HCT116 (cell line): ENCODE data around the gene AFAP1. TPM values are rescaled to one million over a fixed set of nuclear protein-coding genes. Genes with fewer than 3 reads are reported as not detected.

Experiments used
- ATAC-seq: fragments of 200-7000 bp; cut with Tn5 transposase; 2 replicates; pipeline ENCODE4 v1.9.1; 2020; ENCODE audit warnings: mild to moderate bottlenecking, moderate library complexity
- BruUV-seq: library from RNA; stranded (reverse); fragments of 400-500 nt; replicated peaks from 2 replicates; lab custom pipeline; 2021; lab: Mats Ljungman, UMichigan
- CTCF ChIA-PET: fragments of 300-600 bp; sonication (Branson Sonifier 250); formaldehyde crosslinking; loops from one replicate; lab custom pipeline; 2021; ENCODE audit warnings: antibody characterized with exemption; lab: Charles Lee
- POLR2A ChIA-PET: fragments of 300-600, 350-600 bp; sonication (Branson Sonifier 250); formaldehyde crosslinking; loops from one replicate; lab custom pipeline; 2021; ENCODE audit warnings: antibody characterized with exemption; lab: Charles Lee
- RAD21 ChIA-PET, 2 experiments: fragments of 300-600 bp; sonication (Branson Sonifier 250); formaldehyde crosslinking; loops; one replicate each; lab custom pipeline; 2023; ENCODE audit warnings: low total read pairs in 2 of 2; ENCODE audit not compliant: uncharacterized antibody in 2 of 2, unreplicated experiment in 2 of 2, low non-redundant PET in 1 of 2; lab: Charles Lee
- DNase-seq: peaks from one replicate; pipeline ENCODE4 v3.0.0-alpha.2; 2010; ENCODE audit warnings: low read depth, low spot score
- H2AFZ ChIP-seq: fragments of 200-600 bp; shearing (Covaris generic), sonication (generic); 2 replicates; pipeline ENCODE4 v1.6.1; 2017; ENCODE audit warnings: low read depth, mixed run types, mixed read lengths, antibody characterized with exemption, low read length; ENCODE audit not compliant: poor library complexity, severe bottlenecking
- H3K27ac ChIP-seq: 2 replicates; pipeline ENCODE4 v1.5.1; 2012; ENCODE audit warnings: low read depth, low read length
- H3K27me3 ChIP-seq: fragments of 200-600 bp; sonication (generic); 2 replicates; pipeline ENCODE4 v1.6.1; 2016; ENCODE audit warnings: mixed run types, low read length, mixed read lengths; ENCODE audit not compliant: insufficient read depth
- H3K36me3 ChIP-seq, 2 experiments: fragments of 200-500 bp in 1 of 2; fragments of 200-600 bp in 1 of 2; sonication (Bioruptor generic) in 1 of 2; sonication (generic) in 1 of 2; 2 replicates each; pipeline versions ENCODE4 v1.5.1 to v1.6.1; 2014 to 2016; ENCODE audit warnings: low read length in 2 of 2, inconsistent platforms in 1 of 2, mixed read lengths in 1 of 2, mixed run types in 1 of 2; ENCODE audit not compliant: insufficient read depth in 2 of 2, control insufficient read depth in 1 of 2
- H3K4me1 ChIP-seq, 2 experiments: fragments of 200-600 bp in 1 of 2; sonication (generic) in 1 of 2; 2 replicates each; pipeline versions ENCODE4 v1.5.1 to v1.6.1; 2012 to 2017; ENCODE audit warnings: low read length in 2 of 2, inconsistent platforms in 1 of 2, mild to moderate bottlenecking in 1 of 2, mixed read lengths in 1 of 2, mixed run types in 1 of 2, moderate library complexity in 1 of 2; ENCODE audit not compliant: insufficient read depth in 2 of 2, control insufficient read depth in 1 of 2
- H3K4me2 ChIP-seq: fragments of 200-600 bp; sonication (generic); 2 replicates; pipeline ENCODE4 v1.6.1; 2017; ENCODE audit warnings: mixed run types, low read length, mixed read lengths
- H3K4me3 ChIP-seq, 2 experiments: fragments of 200-600 bp in 1 of 2; sonication (generic) in 1 of 2; replicated peaks in 1 of 2; 2 replicates each; pipeline ENCODE4 v1.5.1; 2011 to 2016; ENCODE audit warnings: low read length in 2 of 2, control low read depth in 1 of 2, low read depth in 1 of 2, mild to moderate bottlenecking in 1 of 2, mixed read lengths in 1 of 2, mixed run types in 1 of 2
- H3K79me2 ChIP-seq: fragments of 200-600 bp; sonication (generic); 2 replicates; pipeline ENCODE4 v1.6.1; 2017; ENCODE audit warnings: mild to moderate bottlenecking, mixed run types, low read length, moderate library complexity, mixed read lengths; ENCODE audit not compliant: insufficient read depth
- H3K9ac ChIP-seq: fragments of 200-600 bp; sonication (generic); 2 replicates; pipeline ENCODE4 v1.6.1; 2016; ENCODE audit warnings: low read length, mixed read lengths
- H3K9me2 ChIP-seq: fragments of 200-600 bp; sonication (generic), shearing (Covaris generic); 2 replicates; pipeline ENCODE4 v1.6.1; 2017; ENCODE audit warnings: mixed run types, mild to moderate bottlenecking, moderate library complexity; ENCODE audit not compliant: insufficient read depth
- H3K9me3 ChIP-seq, 2 experiments: fragments of 200-500 bp in 1 of 2; fragments of 200-600 bp in 1 of 2; sonication (Bioruptor generic) in 1 of 2; sonication (generic) in 1 of 2; 2 replicates each; pipeline ENCODE4 v1.6.1; 2014 to 2017; ENCODE audit warnings: low read length in 2 of 2, mixed read lengths in 2 of 2, inconsistent platforms in 1 of 2, low read depth in 1 of 2, mild to moderate bottlenecking in 1 of 2, mixed run types in 1 of 2, moderate library complexity in 1 of 2; ENCODE audit not compliant: control insufficient read depth in 1 of 2, insufficient read depth in 1 of 2
- H4K20me1 ChIP-seq: fragments of 200-600 bp; sonication (generic), shearing (Covaris generic); 2 replicates; pipeline ENCODE4 v1.6.1; 2017; ENCODE audit warnings: mixed run types, mild to moderate bottlenecking, moderate library complexity; ENCODE audit not compliant: insufficient read depth
- CBX3 ChIP-seq: IDR thresholded peaks from 2 replicates; pipeline ENCODE4 v1.6.1; 2012; ENCODE audit warnings: low read depth
- EZH2 ChIP-seq: fragments of 200-600 bp; sonication (generic); IDR thresholded peaks from 2 replicates; pipeline ENCODE4 v1.6.1; 2017; ENCODE audit warnings: antibody characterized with exemption, mixed run types
- FOSL1 ChIP-seq: IDR thresholded peaks from 2 replicates; pipeline ENCODE4 v1.6.1; 2012; ENCODE audit warnings: low read depth
- JUND ChIP-seq: IDR thresholded peaks from 2 replicates; pipeline ENCODE4 v1.6.1; 2012
- RAD21 ChIP-seq: IDR thresholded peaks from 2 replicates; pipeline ENCODE4 v1.6.1; 2012; ENCODE audit warnings: low read depth, mild to moderate bottlenecking
- SIN3A ChIP-seq: IDR thresholded peaks from 2 replicates; pipeline ENCODE4 v1.6.1; 2012; ENCODE audit warnings: low read depth
- SP1 ChIP-seq: IDR thresholded peaks from 2 replicates; pipeline ENCODE4 v1.6.1; 2012; ENCODE audit warnings: low read depth
- SRF ChIP-seq: IDR thresholded peaks from 2 replicates; pipeline ENCODE4 v1.6.1; 2012; ENCODE audit warnings: low read depth
- TCF7L2 ChIP-seq: IDR thresholded peaks from 2 replicates; pipeline ENCODE4 v1.7.0; 2011; ENCODE audit warnings: borderline replicate concordance, inconsistent platforms; ENCODE audit not compliant: insufficient read depth, insufficient read length; ENCODE audit errors: extremely low read depth
- ZFX ChIP-seq: fragments of 450-650 bp; IDR thresholded peaks from 2 replicates; pipeline ENCODE4 v1.6.1; 2017
- ZNF274 ChIP-seq: fragments of 200-500 bp; sonication (Bioruptor generic); IDR thresholded peaks from 2 replicates; pipeline ENCODE4 v1.6.1; 2014; ENCODE audit warnings: mild to moderate bottlenecking, low read depth, low read length, inconsistent platforms
- intact Hi-C: fragments of 100-400 bp; cut with micrococcal nuclease; formaldehyde crosslinking; loops from 2 replicates; pipeline ENCODE4 v1.10.0; 2022
- total RNA-seq: library from RNA; stranded (reverse); gene quantifications from one replicate; pipeline ENCODE4 v1.2.1, GENCODE V29; 2021; ENCODE audit not compliant: unreplicated experiment
- TF ChIP-seq, protein P1 (sequence below), 3 experiments: fragments of 200-600 bp in 1 of 3; sonication (generic) in 1 of 3; IDR thresholded peaks in 2 of 3; conservative IDR thresholded peaks in 1 of 3; 2 replicates each; pipeline ENCODE4 v1.5.1; 2012 to 2017; ENCODE audit warnings: low read depth in 2 of 3, low read length in 2 of 3, antibody characterized with exemption in 1 of 3, borderline replicate concordance in 1 of 3, control low read depth in 1 of 3, mild to moderate bottlenecking in 1 of 3, mixed read lengths in 1 of 3, mixed run types in 1 of 3, moderate library complexity in 1 of 3; ENCODE audit not compliant: insufficient read depth in 1 of 3
- TF ChIP-seq, protein P2 (sequence below): IDR thresholded peaks from 2 replicates; pipeline ENCODE4 v1.6.1; 2012
- TF ChIP-seq, protein P3 (sequence below): IDR thresholded peaks from 2 replicates; pipeline ENCODE4 v1.6.1; 2011; ENCODE audit warnings: mild to moderate bottlenecking, low read length, moderate library complexity; ENCODE audit not compliant: insufficient replicate concordance; ENCODE audit errors: extremely low read depth
- TF ChIP-seq, protein P4 (sequence below): IDR thresholded peaks from 2 replicates; pipeline ENCODE4 v1.6.1; 2012

Gene AFAP1
- total RNA-seq, 1 experiment from 2014 or later: 19.4 TPM

DNA sequence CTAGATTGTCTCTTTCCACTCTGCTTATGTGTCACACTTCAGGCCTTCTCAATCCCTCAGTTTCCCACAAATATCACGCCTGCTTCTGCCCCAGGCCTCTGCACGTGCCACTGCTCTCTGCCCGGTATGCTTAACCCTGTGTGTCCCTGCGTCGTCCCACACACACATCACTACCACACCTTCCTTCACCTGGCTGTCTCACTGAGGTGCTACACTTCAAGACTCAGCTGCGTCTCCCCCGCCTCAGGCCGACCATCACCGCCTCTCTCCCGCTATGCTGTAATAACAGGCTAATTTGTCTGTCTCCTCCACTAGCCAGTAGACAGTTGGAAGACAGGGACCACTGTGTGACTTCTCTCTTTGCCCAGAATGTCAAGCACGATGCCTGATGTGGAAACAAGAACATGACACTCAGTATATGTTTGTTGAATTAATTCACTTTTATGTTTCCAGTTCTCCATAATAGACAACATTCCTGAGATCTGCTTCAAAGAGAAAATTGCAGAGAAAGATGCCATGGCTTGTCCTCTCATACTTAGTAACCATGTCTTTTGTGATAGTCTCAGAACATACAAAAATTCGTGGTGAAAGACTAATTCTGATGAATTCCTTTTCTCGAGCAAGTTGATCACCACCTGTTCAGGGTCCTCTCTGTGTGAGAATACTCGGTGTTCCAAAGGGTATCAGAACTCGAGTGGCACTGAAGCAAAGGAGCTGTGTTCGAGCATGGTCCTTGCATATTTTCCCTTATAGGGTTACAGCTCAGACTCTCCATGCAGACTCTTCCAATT, 54.2 kb downstream of the AFAP1 start (continued):
- TF ChIP-seq, protein P1, sequence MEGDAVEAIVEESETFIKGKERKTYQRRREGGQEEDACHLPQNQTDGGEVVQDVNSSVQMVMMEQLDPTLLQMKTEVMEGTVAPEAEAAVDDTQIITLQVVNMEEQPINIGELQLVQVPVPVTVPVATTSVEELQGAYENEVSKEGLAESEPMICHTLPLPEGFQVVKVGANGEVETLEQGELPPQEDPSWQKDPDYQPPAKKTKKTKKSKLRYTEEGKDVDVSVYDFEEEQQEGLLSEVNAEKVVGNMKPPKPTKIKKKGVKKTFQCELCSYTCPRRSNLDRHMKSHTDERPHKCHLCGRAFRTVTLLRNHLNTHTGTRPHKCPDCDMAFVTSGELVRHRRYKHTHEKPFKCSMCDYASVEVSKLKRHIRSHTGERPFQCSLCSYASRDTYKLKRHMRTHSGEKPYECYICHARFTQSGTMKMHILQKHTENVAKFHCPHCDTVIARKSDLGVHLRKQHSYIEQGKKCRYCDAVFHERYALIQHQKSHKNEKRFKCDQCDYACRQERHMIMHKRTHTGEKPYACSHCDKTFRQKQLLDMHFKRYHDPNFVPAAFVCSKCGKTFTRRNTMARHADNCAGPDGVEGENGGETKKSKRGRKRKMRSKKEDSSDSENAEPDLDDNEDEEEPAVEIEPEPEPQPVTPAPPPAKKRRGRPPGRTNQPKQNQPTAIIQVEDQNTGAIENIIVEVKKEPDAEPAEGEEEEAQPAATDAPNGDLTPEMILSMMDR (IDR thresholded peaks at IDR 0.05 in 2 of 3, conservative IDR thresholded peaks at IDR 0.05 in 1 of 3; ENCODE audit: borderline replicate concordance in 1 of 3, insufficient read depth in 1 of 3, low read depth in 2 of 3, low read length in 2 of 3): no peak
- no peak for TF ChIP-seq SRF
- TF ChIP-seq RAD21: no peak
- TF ChIP-seq SP1: no peak
- no peak for TF ChIP-seq JUND
- no peak for TF ChIP-seq ZNF274

DNA sequence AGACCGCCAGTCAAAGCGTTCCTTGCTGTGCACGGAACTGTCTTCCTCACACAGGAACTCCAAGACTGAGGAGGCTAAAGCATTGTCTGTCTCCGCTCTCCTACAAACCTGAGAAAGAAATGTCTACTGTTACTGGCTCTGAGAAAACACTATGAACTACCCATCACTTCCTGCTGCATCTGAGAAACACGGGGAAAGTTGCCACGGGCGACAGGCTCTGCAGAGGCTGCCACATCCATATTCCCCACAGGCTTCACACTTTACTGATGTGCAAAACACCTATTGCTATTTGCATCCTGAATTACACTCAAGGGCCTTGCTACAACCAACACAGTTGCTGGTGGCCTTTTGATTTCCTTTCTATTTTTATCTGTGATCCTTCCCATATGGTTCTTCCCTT, 59.0 kb downstream of the AFAP1 start:
- POLR2A ChIA-PET: no interaction called here
- Histone ChIP-seq H3K27ac (no peak overlapping the region), H3K9ac (no peak overlapping the region)

More for the DNA sequence above, 59.0 kb downstream of the AFAP1 start:
- Histone ChIP-seq H3K4me3 (no peak overlapping the region), H3K4me1 (peaks cover 0 to 19% of the 10 kb centered on the region in 2 experiments; a peak in 2 of 4 replicates), H3K9me3 (no peaks in the 10 kb centered on the region), H3K79me2 (peaks cover 31% of the 10 kb centered on the region; the same call in 1 of the 2 replicates), H3K36me3 (no peaks in the 10 kb centered on the region)
- intact Hi-C loops: no loop called here
- TF ChIP-seq FOSL1 (no peak), TCF7L2 (no peak), SIN3A (no peak), CBX3 (no peak), ZFX (no peak), EZH2 (no peak)
- TF ChIP-seq, protein P2, sequence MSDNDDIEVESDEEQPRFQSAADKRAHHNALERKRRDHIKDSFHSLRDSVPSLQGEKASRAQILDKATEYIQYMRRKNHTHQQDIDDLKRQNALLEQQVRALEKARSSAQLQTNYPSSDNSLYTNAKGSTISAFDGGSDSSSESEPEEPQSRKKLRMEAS: no peak
- TF ChIP-seq, protein P3, sequence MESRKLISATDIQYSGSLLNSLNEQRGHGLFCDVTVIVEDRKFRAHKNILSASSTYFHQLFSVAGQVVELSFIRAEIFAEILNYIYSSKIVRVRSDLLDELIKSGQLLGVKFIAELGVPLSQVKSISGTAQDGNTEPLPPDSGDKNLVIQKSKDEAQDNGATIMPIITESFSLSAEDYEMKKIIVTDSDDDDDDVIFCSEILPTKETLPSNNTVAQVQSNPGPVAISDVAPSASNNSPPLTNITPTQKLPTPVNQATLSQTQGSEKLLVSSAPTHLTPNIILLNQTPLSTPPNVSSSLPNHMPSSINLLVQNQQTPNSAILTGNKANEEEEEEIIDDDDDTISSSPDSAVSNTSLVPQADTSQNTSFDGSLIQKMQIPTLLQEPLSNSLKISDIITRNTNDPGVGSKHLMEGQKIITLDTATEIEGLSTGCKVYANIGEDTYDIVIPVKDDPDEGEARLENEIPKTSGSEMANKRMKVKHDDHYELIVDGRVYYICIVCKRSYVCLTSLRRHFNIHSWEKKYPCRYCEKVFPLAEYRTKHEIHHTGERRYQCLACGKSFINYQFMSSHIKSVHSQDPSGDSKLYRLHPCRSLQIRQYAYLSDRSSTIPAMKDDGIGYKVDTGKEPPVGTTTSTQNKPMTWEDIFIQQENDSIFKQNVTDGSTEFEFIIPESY: no peak
- TF ChIP-seq, protein P4, sequence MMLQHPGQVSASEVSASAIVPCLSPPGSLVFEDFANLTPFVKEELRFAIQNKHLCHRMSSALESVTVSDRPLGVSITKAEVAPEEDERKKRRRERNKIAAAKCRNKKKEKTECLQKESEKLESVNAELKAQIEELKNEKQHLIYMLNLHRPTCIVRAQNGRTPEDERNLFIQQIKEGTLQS: no peak
- TF ChIP-seq, all 23 proteins: peak for 0
- ChIA-PET RAD21 (no interaction called here), CTCF (no interaction called here)
- Histone ChIP-seq H4K20me1 (no peaks in the 10 kb centered on the region), H3K4me2 (no peak overlapping the region), H2AFZ (no peak overlapping the region), H3K27me3 (no peaks in the 10 kb centered on the region), H3K9me2 (no peaks in the 10 kb centered on the region)
- no TSS peak for BruUV-seq
- no peak for ATAC-seq
- DNase-seq: no peak
